Prostate gland (tissue), 2 donors: ENCODE results near the gene FKBP15.

Source experiments
- CTCF ChIP-seq, 4 experiments: fragments of 200-600 bp in 2 of 4; fragments of 450-650 bp in 2 of 4; sonication (generic) in 2 of 4; IDR thresholded peaks; 1 replicate in 3 of 4; 2 replicates in 1 of 4; pipeline ENCODE4 v1.5.1; 2016 to 2019; ENCODE audit warnings: antibody characterized with exemption in 4 of 4, mild to moderate bottlenecking in 2 of 4, moderate library complexity in 2 of 4
- POLR2A ChIP-seq: fragments of 450-650 bp; IDR thresholded peaks from one replicate; pipeline ENCODE4 v1.6.1; 2016; ENCODE audit warnings: antibody characterized with exemption, mild to moderate bottlenecking

- TF ChIP-seq CTCF (IDR thresholded peaks at IDR 0.05) = no peak
- no peak for TF ChIP-seq POLR2A
Observed at GRCh38 chr9:113129466-113129865, 91.6 kb downstream of the FKBP15 start.
